Measurements from ENCODE around the gene EIF3J. TPM values are rescaled to one million over a fixed set of nuclear protein-coding genes. Genes with fewer than 3 reads are reported as not detected.

Gene EIF3J
- 100 to 1,000 TPM in 1 of 6 experiments, 10 to 100 TPM in 5; 83.2 to 120 (median 87.5) TPM for total RNA-seq (2021; fragmentation: NEBNext Ultra II Directional; extraction: Animal tissue kit (Norgen Biotek cat#: 25700))
- long read RNA-seq, transcript EIF3J-201 (8 exons, 2,569 nt) = major isoform, 16 of 29 reads
- long read RNA-seq, partial matches to known transcripts = 9 of 29 reads
- long read RNA-seq, other reads (novel, unspliced or antisense) = 4 of 29 reads

- Mint-ChIP-seq H3K4me1 (ENCODE audit: low read depth) (peaks cover 52% of the 10 kb centered on the region), H3K9me3 (no peaks in the 10 kb centered on the region), H3K4me3 (peak within 1 kb of the TSS; percentile 95), H3K36me3 (ENCODE audit: low read depth) (peaks cover 53% of the 10 kb centered on the region), H3K27ac (peak within 1 kb of the TSS; percentile 98), H3K27me3 (ENCODE audit: insufficient read depth) (peaks cover 5% of the 10 kb centered on the region)
- DNase-seq = peak; percentile 95
- no peak for TF ChIP-seq CTCF (IDR thresholded peaks at IDR 0.05)
Observed at GRCh38 chr15:44536962-44537734, at the start of gene EIF3J. TSS of gene EIF3J (plus strand) at chr15:44537147. CDS start at chr15:44537195, 48 bp downstream.

GRCh38 chr15:44489464-44489863, 47.5 kb upstream of the EIF3J start:
- Mint-ChIP-seq H3K4me1 (ENCODE audit: low read depth) (peaks cover 44% of the 10 kb centered on the region), H3K27me3 (ENCODE audit: insufficient read depth) (peaks cover 2% of the 10 kb centered on the region; the same call in 1 of the 2 replicates), H3K36me3 (ENCODE audit: low read depth) (peaks cover 20% of the 10 kb centered on the region), H3K4me3 (peak overlapping the region; percentile 56), H3K9me3 (no peaks in the 10 kb centered on the region), H3K27ac (peak overlapping the region; percentile 79)
- TF ChIP-seq CTCF (IDR thresholded peaks at IDR 0.05) = no peak
- DNase-seq = peak; percentile 79

- Mint-ChIP-seq H3K9me3 (no peaks in the 10 kb centered on the region), H3K27ac (no peak overlapping the region; the same call in none of the 2 replicates), H3K4me1 (ENCODE audit: low read depth) (peaks cover 44% of the 10 kb centered on the region), H3K4me3 (no peak overlapping the region), H3K27me3 (ENCODE audit: insufficient read depth) (peaks cover 2% of the 10 kb centered on the region; the same call in 1 of the 2 replicates), H3K36me3 (ENCODE audit: low read depth) (peaks cover 20% of the 10 kb centered on the region)
- no peak for TF ChIP-seq CTCF (IDR thresholded peaks at IDR 0.05)
- peak; percentile 10 for DNase-seq
Observed at GRCh38 chr15:44490622-44491021, 46.3 kb upstream of the EIF3J start.

- Mint-ChIP-seq H3K27me3 (ENCODE audit: insufficient read depth) (peaks cover 2% of the 10 kb centered on the region; the same call in 1 of the 2 replicates), H3K27ac (no peak overlapping the region), H3K4me1 (ENCODE audit: low read depth) (peaks cover 44% of the 10 kb centered on the region), H3K9me3 (no peaks in the 10 kb centered on the region), H3K4me3 (no peak overlapping the region), H3K36me3 (ENCODE audit: low read depth) (peaks cover 26% of the 10 kb centered on the region)
- no peak for DNase-seq
- no peak for TF ChIP-seq CTCF (IDR thresholded peaks at IDR 0.05)
Observed at GRCh38 chr15:44492040-44492439, 44.9 kb upstream of the EIF3J start.

GRCh38 chr15:44492672-44493071, 44.3 kb upstream of the EIF3J start:
- TF ChIP-seq CTCF (IDR thresholded peaks at IDR 0.05) = no peak
- H3K36me3 Mint-ChIP-seq (ENCODE audit: low read depth) = peaks cover 20% of the 10 kb centered on the region

More at GRCh38 chr15:44492672-44493071, 44.3 kb upstream of the EIF3J start:
- DNase-seq = no peak
- Mint-ChIP-seq H3K27ac (no peak overlapping the region), H3K27me3 (ENCODE audit: insufficient read depth) (no peaks in the 10 kb centered on the region), H3K4me1 (ENCODE audit: low read depth) (peaks cover 39% of the 10 kb centered on the region), H3K4me3 (no peak overlapping the region), H3K9me3 (no peaks in the 10 kb centered on the region)
